Neural cell (in vitro differentiated cells): ENCODE measurements around the gene GANC. TPM values are rescaled to one million over a fixed set of nuclear protein-coding genes. Genes with fewer than 3 reads are reported as not detected.
"Not testable (repeated sequence)": the region's sequence is repeated elsewhere in the genome, so short reads cannot be mapped to it uniquely, and the experiment has no call there.

ENCODE experiments used
- H2AFZ ChIP-seq: fragments of 200-600, 300-800 bp; sonication (generic), shearing (Covaris generic); 2 replicates; pipeline ENCODE4 v1.6.0; 2014; ENCODE audit warnings: low read depth, mild to moderate bottlenecking, antibody characterized with exemption, low read length, moderate library complexity
- H3F3A ChIP-seq: fragments of 200-600 bp; shearing (Covaris generic); 2 replicates; pipeline ENCODE4 v1.6.1; 2016; ENCODE audit warnings: mild to moderate bottlenecking, moderate library complexity, mixed read lengths, antibody characterized with exemption, low read length; ENCODE audit not compliant: insufficient read depth, poor library complexity, severe bottlenecking
- H3K27ac ChIP-seq: fragments of 200-600, 300-800 bp; sonication (generic), shearing (Covaris generic); 2 replicates; pipeline ENCODE4 v1.5.1; 2014; ENCODE audit warnings: mild to moderate bottlenecking, low read length, moderate library complexity
- H3K27me3 ChIP-seq: fragments of 300-800, 200-600 bp; sonication (generic), shearing (Covaris generic); 2 replicates; pipeline ENCODE4 v1.6.0; 2014; ENCODE audit warnings: mild to moderate bottlenecking, low read depth, low read length, moderate library complexity; ENCODE audit not compliant: insufficient read depth
- H3K36me3 ChIP-seq: fragments of 300-800, 200-600 bp; sonication (generic), shearing (Covaris generic); 2 replicates; pipeline ENCODE4 v1.5.1; 2014; ENCODE audit warnings: mild to moderate bottlenecking, antibody characterized with exemption, low read length, moderate library complexity; ENCODE audit not compliant: insufficient read depth
- H3K4me2 ChIP-seq: fragments of 300-800, 200-600 bp; sonication (generic), shearing (Covaris generic); 2 replicates; pipeline ENCODE4 v1.6.0; 2014; ENCODE audit warnings: mild to moderate bottlenecking, low read length
- H3K4me3 ChIP-seq: fragments of 300-800, 200-600 bp; sonication (generic), shearing (Covaris generic); 2 replicates; pipeline ENCODE4 v1.5.1; 2014; ENCODE audit warnings: mild to moderate bottlenecking, low read length, moderate library complexity
- H3K79me2 ChIP-seq: fragments of 200-600 bp; shearing (Covaris generic); replicated peaks from 2 replicates; pipeline ENCODE4 v1.6.0; 2014; ENCODE audit warnings: mild to moderate bottlenecking, low read length, moderate library complexity; ENCODE audit not compliant: insufficient read depth
- H3K9ac ChIP-seq: fragments of 300-800, 200-600 bp; sonication (generic), shearing (Covaris generic); 2 replicates; pipeline ENCODE4 v1.6.1; 2016; ENCODE audit warnings: mild to moderate bottlenecking, low read length, mixed read lengths
- H3K9me2 ChIP-seq: fragments of 200-600 bp; shearing (Covaris generic); 2 replicates; pipeline ENCODE4 v1.6.1; 2016; ENCODE audit warnings: mild to moderate bottlenecking, low read length, mixed read lengths; ENCODE audit not compliant: insufficient read depth
- H3K9me3 ChIP-seq: fragments of 200-600, 300-800 bp; sonication (generic), shearing (Covaris generic); 2 replicates; pipeline ENCODE4 v1.6.1; 2016; ENCODE audit warnings: mild to moderate bottlenecking, mixed run types, low read length, moderate library complexity, mixed read lengths
- H4K20me1 ChIP-seq: fragments of 200-600 bp; shearing (Covaris generic); 2 replicates; pipeline ENCODE4 v1.6.1; 2016; ENCODE audit warnings: mild to moderate bottlenecking, mixed run types; ENCODE audit not compliant: insufficient read depth
- CTCF ChIP-seq: fragments of 450-650 bp; IDR thresholded peaks from 2 replicates; pipeline ENCODE4 v1.5.1; 2014; ENCODE audit warnings: antibody characterized with exemption, mild to moderate bottlenecking, moderate library complexity; ENCODE audit not compliant: poor library complexity, severe bottlenecking
- EP300 ChIP-seq: fragments of 450-650 bp; conservative IDR thresholded peaks from 2 replicates; pipeline ENCODE4 v1.6.1; 2014; ENCODE audit warnings: antibody characterized with exemption, mild to moderate bottlenecking, moderate library complexity; ENCODE audit not compliant: poor library complexity, severe bottlenecking
- EZH2 ChIP-seq: fragments of 200-600, 300-800 bp; shearing (Covaris generic), sonication (generic); IDR thresholded peaks from 2 replicates; pipeline ENCODE4 v1.6.1; 2014; ENCODE audit warnings: antibody characterized with exemption, low read length, borderline replicate concordance, mild to moderate bottlenecking; ENCODE audit not compliant: insufficient read depth, poor library complexity, severe bottlenecking
- MXI1 ChIP-seq: fragments of 450-650 bp; conservative IDR thresholded peaks from 2 replicates; pipeline ENCODE4 v1.6.1; 2014; ENCODE audit warnings: antibody characterized with exemption, mild to moderate bottlenecking; ENCODE audit not compliant: poor library complexity, severe bottlenecking
- POLR2AphosphoS5 ChIP-seq: IDR thresholded peaks from 2 replicates; pipeline ENCODE4 v1.6.1; 2012
- RAD21 ChIP-seq: fragments of 450-650 bp; conservative IDR thresholded peaks from 2 replicates; pipeline ENCODE4 v1.6.1; 2014; ENCODE audit warnings: antibody characterized with exemption, mild to moderate bottlenecking, moderate library complexity
- REST ChIP-seq: IDR thresholded peaks from 2 replicates; pipeline ENCODE4 v1.6.1; 2012; ENCODE audit warnings: borderline replicate concordance
- SMC3 ChIP-seq: fragments of 450-650 bp; conservative IDR thresholded peaks from 2 replicates; pipeline ENCODE4 v1.6.1; 2014; ENCODE audit warnings: antibody characterized with exemption, mild to moderate bottlenecking, moderate library complexity; ENCODE audit not compliant: poor library complexity
- TAF1 ChIP-seq: IDR thresholded peaks from 2 replicates; pipeline ENCODE4 v1.6.1; 2012; ENCODE audit warnings: low read depth
- polyA plus RNA-seq: library from polyadenylated mRNA; depleted of rRNA; stranded (reverse); fragments of >200 nt; gene quantifications from 2 replicates; pipeline ENCODE4 v1.2.3, GENCODE V29; 2014

Gene GANC
- polyA plus RNA-seq, 1 donor from 2014 or later, result 6.0 TPM

DNA sequence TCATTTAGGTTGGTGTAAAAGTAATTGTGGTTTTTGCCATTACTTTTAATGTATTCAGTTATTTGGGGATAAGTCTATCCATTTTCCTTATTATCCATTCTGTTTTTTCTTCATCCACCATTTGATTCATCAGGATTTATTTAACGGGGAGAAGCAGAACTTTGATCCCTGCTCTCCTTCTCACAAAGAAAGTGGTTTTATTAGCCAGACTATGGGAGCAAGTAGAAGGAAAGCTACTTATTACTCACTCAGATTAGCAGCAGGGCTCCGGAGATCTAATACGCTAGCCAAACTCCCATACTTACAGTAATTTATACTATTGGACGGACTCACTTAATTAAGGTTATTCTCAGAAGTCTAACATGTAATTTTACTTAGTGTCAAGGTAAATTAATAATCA is 14.9 kb downstream of the GANC start:
- H3K9ac ChIP-seq, result no peak overlapping the region
- TF ChIP-seq RAD21 (no peak), EP300 (no peak), SMC3 (no peak)
- no peak overlapping the region for H3K27ac ChIP-seq
- no peaks in the 10 kb centered on the region for H3F3A ChIP-seq
- H4K20me1 ChIP-seq, result no peaks in the 10 kb centered on the region
- no peak overlapping the region for H3K4me3 ChIP-seq
- no peaks in the 10 kb centered on the region for H3K79me2 ChIP-seq
- H2AFZ ChIP-seq, result no peak overlapping the region
- no peak overlapping the region for H3K4me2 ChIP-seq
- no peaks in the 10 kb centered on the region for H3K27me3 ChIP-seq
- H3K9me3 ChIP-seq, result no peaks in the 10 kb centered on the region
- no peaks in the 10 kb centered on the region for H3K9me2 ChIP-seq
- H3K36me3 ChIP-seq, result no peaks in the 10 kb centered on the region

DNA sequence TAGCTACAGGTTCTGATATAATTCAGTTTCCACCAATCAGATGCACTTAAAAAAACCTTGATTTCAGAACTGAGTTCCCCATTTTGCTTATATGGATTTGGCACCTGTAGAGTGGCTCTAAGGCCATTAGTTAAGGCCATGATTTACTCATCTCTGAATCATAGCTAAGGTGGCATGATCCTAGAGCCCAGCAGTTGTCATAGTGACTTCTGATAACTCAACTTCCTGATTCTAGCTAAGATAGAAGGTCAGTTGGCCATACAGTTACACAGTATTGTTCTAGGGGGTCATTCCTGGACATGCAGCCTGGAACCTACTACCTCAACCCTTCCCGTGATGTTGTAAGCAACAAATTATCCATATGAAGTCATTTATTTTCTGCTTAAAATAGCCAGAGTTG is 16.2 kb downstream of the GANC start:
- Histone ChIP-seq H3K4me2 (no peak overlapping the region), H3F3A (no peaks in the 10 kb centered on the region), H3K4me3 (no peak overlapping the region), H3K9me2 (no peaks in the 10 kb centered on the region), H3K36me3 (no peaks in the 10 kb centered on the region), H4K20me1 (no peaks in the 10 kb centered on the region), H3K27me3 (no peaks in the 10 kb centered on the region), H3K9me3 (no peaks in the 10 kb centered on the region), H3K79me2 (no peaks in the 10 kb centered on the region), H2AFZ (no peak overlapping the region), H3K27ac (no peak overlapping the region), H3K9ac (no peak overlapping the region)
- TF ChIP-seq TAF1 (no peak), CTCF (no peak), EP300 (no peak), EZH2 (no peak), REST (no peak), SMC3 (no peak), POLR2AphosphoS5 (no peak), RAD21 (no peak), MXI1 (no peak)

GRCh38 chr15:42301004-42301403 is 28.0 kb downstream of the GANC start:
- not testable (repeated sequence) for H3F3A ChIP-seq, H3K9ac ChIP-seq, H2AFZ ChIP-seq

More at GRCh38 chr15:42301004-42301403, 28.0 kb downstream of the GANC start:
- not testable (repeated sequence) for H4K20me1 ChIP-seq, H3K27me3 ChIP-seq, H3K9me3 ChIP-seq, H3K79me2 ChIP-seq, H3K4me2 ChIP-seq, H3K9me2 ChIP-seq, H3K36me3 ChIP-seq, H3K27ac ChIP-seq, H3K4me3 ChIP-seq
